GM10847 (cell line): ENCODE measurements around the gene COP1.

Experiments used
- POLR2A ChIP-seq: IDR thresholded peaks from 2 replicates; pipeline ENCODE4 v1.6.1; 2011; ENCODE audit not compliant: insufficient read length; ENCODE audit errors: extremely low read depth

Gene COP1

DNA sequence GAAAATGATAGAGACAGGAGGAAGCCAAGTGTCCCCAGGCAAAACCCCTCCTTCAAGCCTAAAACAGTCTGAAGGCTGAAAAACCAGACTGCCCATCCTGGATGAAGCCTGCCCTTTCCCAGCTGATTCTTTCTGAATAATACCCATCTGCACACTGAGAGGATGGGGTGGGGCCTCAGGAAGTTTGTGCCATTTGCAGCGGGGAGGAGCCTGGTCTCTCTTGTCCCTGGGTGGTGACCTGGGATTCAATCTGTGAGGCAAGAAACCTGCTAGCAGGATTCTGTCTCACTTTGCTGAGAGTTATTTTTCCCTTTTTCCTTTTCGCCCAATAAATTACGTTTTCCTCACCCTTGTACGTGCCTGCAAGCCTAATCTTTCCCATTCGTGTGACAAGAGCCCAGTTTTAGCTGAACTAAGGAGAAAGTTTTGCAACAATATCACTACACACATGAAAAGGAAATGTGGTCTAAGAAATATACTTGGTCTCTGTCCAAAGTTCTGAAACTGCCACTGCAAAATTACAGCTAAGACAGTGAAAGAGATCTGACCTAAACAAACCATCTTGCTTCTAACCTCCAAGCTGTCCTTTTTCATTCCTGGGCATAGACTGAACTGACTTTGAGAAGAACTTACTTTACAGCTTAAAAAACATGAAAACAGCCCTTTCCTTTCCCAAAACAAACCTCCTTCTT is 105.0 kb downstream of the COP1 start:
- TF ChIP-seq POLR2A, result no peak

DNA sequence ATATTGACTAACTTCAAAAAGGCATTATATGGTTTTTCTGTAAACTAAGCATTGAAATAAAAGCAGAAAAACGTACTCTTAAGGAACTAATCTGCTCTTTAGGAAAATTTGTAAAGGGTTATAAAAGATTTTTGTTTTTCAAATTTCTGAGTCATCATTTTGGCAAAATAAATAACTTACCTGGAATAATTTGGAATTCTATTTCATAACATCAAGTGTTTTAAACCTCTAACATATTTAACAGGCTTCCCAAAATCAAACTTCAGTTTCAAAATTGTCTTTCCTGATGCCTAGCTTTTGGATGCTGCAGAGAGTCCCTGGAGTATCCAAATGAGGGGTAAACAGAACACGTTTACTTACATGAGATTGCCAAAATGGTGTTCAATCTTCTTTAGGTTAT is 108.5 kb downstream of the COP1 start:
- no peak for TF ChIP-seq POLR2A

GRCh38 chr1:176096015-176096414 is 111.1 kb downstream of the COP1 start:
- TF ChIP-seq POLR2A, result no peak

GRCh38 chr1:176090766-176091165 is 116.3 kb downstream of the COP1 start:
- no peak for TF ChIP-seq POLR2A

DNA sequence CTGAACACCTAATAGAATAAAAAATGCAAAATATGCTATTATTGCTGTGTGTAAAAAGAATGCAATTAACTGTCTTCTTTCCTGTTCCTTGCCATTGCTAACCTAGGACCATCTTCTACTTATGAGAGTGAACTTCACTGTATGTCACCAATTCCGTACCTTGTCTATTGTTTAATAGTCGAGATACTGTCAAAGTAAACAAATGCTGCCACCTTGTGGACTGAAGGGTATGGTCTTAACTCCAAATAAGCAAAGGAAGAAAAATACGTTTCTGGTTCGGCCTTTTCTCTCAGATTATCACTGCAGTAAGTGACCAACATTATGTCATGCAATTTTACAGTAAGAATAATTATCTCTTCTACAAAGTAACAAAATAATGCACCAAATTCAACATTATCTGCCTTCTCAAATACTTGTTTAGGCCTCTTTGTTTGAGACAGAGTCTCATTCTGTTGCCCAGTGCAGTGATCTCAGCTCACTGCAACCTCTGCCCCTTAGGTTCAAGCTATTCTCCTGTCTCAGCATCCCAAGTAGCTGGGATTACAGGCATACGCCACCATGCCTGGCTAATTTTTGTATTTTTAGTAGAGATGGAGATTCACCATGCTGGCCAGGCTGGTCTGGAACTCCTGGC is 133.4 kb downstream of the COP1 start:
- TF ChIP-seq POLR2A, result no peak

DNA sequence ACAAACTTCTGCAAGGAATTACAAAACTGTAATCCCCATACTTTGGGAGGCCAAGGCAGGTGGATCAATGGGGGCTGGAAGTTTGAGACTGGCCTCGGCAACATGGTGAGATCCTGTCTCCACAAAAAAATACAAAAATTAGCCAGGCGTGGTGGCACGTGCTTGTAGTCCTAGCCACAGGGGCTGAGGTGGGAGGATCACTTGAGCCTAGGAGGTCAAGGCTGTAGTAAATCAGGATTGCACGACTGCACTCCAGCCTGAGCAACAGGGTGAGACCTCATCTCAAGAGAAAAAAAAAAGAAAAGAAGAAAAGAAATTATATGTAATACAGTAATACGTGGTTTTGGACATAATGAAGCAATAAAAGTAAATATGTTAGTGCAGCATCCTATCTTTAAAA is 138.2 kb downstream of the COP1 start:
- no peak for TF ChIP-seq POLR2A

DNA sequence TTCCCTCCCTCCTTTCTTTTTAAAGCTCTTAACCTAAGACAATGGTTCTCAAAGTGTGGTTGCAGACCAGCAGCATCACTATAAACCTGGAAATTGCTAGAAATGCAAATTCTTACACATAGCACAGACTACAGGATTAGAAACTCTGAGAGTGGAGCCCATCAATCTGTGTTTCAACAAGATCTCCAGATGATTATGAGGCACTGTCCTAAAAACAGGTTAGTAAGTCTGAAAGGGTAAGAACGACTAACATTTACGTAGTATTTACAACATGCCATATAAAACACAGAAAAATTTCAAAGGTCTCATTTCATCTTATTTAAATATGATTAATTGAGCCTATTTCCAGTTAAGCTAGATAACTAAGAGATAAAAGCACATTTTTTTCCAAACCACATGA is 138.8 kb downstream of the COP1 start:
- no peak for TF ChIP-seq POLR2A

DNA sequence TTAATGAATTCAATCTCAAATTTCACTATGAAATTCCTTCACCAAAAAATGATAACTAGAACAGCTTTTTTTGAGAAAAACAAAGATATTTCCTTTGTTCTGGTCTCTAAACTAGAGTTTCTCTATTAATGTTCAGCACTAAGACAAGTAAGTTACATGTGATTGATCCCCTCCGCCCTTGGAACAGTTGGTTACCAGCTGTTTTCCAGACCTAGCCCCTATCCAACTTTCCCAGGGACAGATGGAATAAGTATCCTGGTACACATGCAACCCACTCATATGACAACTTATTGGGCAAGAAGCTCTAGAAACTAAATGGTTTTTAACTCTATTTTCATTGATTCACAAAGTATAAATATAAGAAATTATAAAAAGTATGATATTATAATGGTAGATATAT is 140.4 kb downstream of the COP1 start:
- TF ChIP-seq POLR2A, result no peak

DNA sequence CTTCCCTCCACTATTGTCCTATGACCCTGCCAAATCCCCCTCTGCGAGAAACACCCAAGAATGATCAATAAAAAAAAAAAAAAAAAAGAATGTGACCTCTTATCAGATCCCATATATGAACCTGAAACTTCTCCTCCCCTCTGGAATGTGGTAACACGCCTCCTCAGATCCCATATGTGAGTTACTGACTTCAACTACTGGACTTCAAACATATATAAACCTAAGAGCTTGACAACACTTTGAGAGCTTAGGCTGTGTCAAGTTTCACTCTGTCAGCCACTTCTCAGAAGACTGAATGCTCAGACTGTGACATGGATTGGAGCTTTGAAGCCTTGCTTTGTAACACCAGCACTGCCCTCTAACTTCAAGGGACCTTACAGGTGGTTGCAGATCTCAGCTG is 148.4 kb downstream of the COP1 start:
- TF ChIP-seq POLR2A, result no peak

GRCh38 chr1:176056312-176056711 is 150.8 kb downstream of the COP1 start:
- TF ChIP-seq POLR2A, result no peak

GRCh38 chr1:176055398-176055797 is 151.7 kb downstream of the COP1 start:
- no peak for TF ChIP-seq POLR2A

DNA sequence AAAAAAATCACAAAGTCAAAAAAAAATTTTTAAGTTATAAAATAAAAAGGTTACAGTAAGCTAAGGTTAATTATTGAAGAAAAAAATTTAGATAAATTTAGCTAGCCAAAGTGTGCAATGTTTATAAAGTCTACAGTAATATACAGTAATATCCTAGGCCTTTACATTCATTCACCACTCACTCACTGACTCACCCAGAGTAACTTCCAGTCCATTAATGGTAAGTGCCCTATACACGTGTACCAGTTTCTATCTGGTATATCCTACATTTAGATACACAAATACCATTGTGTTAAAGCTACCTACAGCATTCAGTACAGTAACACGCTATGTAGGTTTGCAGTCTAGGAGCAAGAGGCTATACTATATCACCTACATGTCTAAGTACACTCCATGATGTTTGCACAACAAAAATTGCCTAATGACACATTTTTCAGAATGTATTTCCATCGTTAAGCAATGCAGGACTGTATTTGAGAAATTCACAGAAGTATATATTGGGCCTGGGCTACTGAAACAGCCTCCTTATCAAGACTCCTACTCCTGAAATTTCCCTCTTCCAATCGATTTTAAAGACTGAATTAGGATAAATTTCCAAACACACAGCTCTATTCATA is 155.1 kb downstream of the COP1 start:
- TF ChIP-seq POLR2A, result no peak

GRCh38 chr1:176051402-176051801 is 155.7 kb downstream of the COP1 start:
- TF ChIP-seq POLR2A, result no peak

DNA sequence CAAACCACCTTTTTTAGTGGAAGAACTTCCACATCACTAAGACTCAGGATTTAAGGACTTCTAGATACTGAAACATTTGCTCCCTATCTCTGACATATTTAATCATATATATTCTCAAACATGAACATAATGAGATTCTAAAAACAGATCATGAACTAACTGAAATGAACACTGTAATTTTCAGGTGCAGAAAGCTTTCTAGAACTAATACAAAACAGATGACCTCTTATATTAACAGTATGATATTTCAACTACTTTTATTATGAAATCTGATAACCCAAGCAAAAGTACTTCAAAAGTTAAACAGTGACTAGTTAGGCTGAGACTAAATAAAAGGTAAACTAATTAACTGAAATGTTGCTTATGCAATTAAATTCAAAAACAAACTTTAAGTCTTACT is 157.5 kb downstream of the COP1 start:
- TF ChIP-seq POLR2A, result no peak

DNA sequence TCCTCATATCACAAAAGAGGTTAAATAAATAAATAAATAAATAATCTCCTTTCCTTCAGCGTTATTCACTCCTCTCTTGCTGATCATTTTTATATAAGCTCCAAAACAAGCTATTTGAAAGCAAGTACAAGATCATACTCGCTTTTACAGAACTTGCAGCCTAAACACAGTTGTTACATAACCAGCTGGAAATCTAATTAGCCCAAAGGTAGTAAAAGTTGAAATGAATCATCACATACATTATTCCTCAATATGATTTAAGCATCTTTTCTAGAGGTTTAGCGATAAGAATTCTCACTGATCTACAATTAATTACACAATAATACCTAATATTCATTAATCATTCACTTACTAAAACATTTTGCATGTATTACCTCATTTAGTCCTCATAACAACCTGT is 160.2 kb downstream of the COP1 start:
- no peak for TF ChIP-seq POLR2A

- no peak for TF ChIP-seq POLR2A
These were observed 163.5 kb downstream of the COP1 start for GRCh38 chr1:176043537-176043936.

DNA sequence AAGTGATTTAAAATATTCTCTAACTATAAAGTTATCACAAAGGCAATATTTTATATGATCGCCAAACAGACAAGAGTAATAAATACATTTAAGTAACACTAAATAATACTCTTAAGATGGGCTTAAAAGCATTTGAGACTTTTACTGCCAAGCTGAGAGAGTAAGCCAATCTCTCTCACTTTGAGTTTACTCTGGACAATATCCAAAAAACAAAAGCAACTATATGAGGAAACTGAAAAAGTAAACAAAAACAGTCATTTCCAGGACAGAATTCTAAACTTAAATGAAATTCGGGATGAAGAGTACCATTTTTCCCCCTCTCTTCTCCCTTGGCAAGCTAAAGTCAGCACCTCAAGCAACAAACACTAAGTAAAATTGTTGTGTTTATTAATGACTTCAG is 173.2 kb downstream of the COP1 start:
- no peak for TF ChIP-seq POLR2A
